Measurements from ENCODE around the gene AFF1.
"Not testable (repeated sequence)": the region's sequence is repeated elsewhere in the genome, so short reads cannot be mapped to it uniquely, and the experiment has no call there.

Gene AFF1

DNA sequence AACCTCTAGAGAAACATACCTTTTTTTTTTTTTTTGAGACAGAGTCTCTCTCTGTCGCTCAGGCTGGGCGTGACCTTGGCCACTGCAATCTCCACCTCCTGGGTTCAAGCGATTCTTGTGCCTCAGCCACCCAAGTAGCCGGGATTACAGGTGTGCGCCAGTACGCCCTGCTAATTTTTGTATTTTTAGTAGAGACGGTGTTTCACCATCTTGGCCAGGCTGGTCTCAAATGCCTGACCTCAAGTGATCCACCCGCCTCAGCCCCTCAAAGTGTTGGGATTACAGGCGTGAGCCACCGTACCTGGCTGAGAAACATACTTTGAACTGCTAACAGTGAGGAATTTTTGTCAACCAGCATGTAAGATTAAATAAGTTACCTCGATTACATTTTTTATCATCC, 150.9 kb downstream of the AFF1 start:
- DNase-seq (ENCODE audit: low read depth in 2 of 2): not testable (repeated sequence)

DNA sequence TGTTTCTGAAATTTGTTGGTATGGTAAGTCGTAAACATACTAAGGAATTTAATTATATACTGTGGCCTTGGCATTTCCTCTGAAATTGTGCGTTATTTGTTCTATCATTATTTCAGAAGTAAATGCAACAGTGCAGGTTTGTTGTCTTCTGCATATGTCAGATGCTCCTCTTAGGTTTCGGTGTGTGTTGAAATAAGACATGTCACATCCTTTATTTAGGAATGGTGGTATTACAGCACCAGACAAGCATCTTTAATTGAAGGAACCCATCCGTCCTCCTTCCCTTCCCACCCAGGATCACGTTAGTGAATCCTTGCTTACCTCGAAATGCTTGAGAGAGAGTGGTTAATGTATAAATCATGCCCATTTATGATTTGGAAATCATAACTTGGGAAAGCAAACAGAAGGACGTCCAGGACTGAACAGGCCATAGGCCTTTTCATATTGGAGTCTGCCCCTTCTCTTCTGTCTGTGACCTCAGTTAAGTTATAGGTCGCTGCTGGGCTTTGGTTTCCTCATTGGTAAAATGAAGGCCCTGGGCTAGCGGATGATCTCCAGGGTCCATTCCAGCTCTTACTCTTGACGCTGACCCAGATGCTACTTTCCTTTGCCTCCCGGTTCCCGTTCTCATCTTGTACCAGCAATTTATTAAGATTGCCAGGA, 151.5 kb downstream of the AFF1 start:
- no peak for DNase-seq (ENCODE audit: low read depth in 2 of 2)

DNA sequence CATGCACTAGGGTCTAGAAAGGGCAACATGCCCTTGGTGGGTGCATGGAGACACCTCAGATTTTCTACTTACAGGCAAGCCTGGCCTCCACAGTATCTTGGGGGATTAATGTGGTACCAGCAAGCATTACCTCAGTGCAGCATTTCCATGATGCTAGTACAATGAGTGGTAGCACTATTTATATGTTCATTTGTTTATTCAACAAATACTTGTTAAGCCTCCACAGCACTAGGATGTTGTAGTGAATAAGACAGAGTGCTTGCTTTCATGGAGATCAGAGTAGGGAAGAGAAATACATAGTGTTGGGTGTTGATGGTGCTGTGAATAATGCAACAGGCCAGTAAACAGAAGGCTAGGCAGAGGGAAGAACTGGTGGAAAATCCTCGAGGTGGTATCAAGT, 152.2 kb downstream of the AFF1 start:
- no peak for DNase-seq (ENCODE audit: low read depth in 2 of 2)

DNA sequence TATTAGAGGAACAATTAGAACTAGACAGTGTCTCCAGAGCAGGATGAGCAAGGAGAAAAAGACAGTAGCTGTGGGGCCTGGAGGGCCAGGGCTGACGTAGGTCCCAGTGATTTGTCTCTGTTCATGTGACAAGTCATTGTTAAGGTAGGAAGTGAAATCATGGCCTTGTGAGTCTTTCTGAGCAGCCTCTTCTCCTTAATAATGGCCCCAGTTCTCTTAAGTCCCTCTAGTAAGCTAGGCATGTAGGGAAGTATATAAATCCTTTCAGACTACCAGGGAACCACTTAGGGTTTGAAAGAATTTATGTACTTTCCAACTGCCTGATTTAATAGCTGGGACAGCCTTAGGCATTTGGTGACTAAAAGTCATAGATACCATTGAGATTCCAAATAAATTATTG, 152.6 kb downstream of the AFF1 start:
- DNase-seq (ENCODE audit: low read depth in 2 of 2): no peak

DNA sequence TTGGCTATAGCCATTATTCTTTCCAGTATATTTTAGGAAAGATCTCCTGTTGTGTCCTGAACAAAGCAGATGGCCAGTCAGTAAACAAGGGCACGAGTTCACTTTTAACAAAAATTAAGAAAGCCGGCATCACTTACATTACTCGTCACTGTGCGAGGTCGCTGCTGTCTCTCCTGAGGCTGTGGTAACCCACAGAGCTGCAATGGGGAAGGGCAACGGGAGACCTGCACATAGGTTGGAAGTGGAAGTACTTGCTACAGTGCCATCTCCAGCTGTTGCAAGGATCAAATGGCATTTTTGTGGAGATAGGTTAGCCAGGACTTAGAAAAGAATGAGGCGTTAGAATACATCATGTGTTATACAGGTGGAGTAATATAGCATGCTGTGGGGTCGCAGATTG, 153.4 kb downstream of the AFF1 start:
- no peak for DNase-seq (ENCODE audit: low read depth in 2 of 2)

DNA sequence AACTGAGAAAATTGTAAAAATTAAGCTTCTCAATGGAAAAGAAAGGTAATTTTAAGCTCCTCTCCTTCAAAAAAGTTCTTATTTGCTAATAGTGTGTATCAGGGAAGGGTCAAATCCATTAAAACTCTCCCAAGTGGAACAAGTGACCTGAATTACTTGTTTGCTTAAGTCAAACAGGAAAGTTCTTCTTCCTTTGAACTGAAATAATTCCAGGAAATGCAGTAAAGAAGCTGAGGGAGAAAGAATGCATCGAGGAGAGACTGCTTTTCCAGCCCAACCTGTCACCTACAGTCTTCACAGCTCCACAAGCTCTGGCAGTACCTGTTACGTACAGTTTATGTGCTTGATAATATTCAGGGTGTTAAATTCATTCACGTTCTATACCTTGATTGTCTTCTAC, 154.6 kb downstream of the AFF1 start:
- DNase-seq (ENCODE audit: low read depth in 2 of 2): no peak

DNA sequence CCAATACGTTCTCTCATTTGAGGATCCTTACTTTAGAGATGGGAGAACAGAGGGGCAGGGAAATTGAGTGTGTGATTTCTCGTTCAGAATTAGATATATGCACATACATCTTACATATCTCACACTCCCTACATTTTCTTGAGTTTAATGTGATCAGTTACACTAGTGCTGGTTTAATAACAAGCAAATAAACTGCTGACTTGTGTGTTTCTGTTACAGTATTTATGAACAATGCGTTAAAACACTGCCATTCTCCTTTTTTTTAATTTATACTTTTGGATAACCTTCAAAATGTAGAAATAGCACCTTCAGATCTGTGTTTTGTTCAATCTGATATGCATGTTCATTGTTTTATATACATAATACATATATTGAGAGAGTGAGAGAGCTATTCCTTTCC, 155.5 kb downstream of the AFF1 start:
- DNase-seq (ENCODE audit: low read depth in 2 of 2): no peak

DNA sequence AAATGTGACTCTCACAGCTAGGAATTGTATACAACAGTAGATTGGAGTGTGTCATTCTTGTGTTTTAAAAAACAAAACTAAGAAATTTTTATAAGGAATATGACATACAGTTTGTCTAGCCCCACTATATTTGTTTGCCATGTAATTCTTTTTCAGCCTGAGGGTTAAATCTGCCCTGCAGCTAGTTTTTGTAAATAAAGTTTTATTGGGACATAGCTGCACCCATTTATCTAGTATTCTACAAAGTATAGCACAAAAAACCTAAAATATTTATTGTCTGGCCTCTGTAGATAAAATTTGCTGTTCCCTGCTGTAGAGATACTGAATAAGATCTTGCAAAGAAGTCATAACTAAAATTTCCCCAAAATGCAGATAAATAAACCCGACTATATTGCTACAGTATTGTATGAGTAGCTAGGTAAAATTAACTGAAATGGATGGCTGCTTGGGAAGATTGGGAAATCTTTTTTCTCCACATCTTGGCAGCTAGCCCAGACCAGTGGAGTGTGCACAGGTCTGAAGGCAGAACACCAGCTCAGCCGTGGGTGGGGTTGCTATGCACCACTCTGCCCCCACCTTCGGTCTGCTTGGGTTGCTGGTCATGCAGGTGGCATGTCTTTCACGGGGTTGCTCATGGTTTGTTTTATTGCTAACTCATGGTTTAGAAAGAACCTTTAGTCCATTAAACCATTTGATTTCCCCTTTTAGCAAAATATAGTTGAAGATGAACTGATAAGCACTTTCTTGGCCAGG, 157.8 kb downstream of the AFF1 start:
- DNase-seq (ENCODE audit: low read depth in 2 of 2): peak; percentile 35 to 43

DNA sequence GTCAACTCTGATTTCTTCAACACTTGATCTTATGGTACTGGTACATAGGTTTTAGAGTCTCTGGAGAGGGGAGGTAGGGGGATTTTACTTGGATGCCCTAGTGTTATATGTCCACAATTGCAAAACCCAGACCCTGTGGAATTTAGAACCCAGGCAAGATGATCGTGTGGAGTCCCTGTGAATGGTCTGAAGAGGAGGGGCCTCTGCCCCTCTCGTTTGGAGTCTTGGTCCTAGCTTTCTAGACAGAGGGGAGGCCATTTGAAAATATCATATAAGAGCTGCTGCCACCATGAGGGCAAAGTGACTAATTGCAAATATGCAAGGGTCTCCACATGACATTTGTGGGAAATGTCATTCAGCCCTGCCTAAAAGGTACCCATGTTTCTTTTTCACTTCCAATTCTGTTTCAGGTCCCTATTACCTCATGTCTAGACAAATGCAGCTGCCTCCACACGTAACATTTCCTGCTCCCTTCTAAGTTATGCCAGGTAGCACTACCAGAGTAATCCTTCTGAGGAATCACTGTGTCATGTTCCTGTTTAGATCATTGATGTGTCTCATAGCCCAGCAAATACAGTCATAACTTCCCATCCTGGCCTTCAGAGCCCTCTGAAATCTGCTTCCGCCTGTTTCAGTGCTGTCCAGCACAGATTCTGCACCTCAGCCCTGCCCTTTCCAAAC, 158.8 kb downstream of the AFF1 start:
- peak in 1 of 2 experiments; percentile 6 for DNase-seq (ENCODE audit: low read depth in 2 of 2)

DNA sequence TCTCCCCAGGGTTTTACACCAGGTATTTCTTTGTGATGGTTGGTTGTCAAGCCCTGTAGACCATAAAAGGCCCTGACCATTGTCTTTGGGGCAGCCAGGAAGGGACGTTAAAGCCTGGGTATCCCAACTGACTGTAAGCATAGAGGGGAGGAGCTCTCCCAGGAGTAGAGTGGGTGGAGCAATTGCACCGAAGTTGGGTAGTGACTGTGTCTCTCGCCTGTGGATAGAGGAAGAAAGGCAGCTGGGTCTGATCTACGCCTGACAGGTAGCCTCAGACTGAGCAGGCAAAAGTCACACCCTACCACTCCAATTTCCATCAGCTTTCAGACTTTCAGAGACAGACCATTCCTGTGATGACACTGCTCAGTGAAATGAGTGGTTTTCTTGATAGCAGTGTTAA, 162.3 kb downstream of the AFF1 start:
- DNase-seq (ENCODE audit: low read depth in 2 of 2): no peak

DNA sequence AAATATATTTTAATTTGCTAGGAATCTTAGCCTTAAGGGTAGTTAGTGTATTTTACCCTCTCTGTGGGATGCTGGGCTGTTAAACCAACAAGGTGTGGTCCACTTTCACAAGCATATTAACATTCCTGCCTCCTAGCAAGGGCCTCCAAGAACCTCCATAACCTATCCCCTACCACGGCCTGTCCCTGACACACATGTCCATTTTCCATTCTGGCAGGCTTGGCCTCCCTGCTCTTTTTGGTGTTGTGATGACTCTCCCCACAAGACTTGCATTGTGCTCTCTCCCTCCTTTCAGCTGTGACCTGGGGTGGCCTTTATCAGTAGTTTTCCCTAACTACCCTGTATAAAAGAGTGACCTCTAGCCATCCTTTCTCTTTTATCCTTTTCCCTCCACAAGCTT, 165.4 kb downstream of the AFF1 start:
- no peak for DNase-seq (ENCODE audit: low read depth in 2 of 2)

DNA sequence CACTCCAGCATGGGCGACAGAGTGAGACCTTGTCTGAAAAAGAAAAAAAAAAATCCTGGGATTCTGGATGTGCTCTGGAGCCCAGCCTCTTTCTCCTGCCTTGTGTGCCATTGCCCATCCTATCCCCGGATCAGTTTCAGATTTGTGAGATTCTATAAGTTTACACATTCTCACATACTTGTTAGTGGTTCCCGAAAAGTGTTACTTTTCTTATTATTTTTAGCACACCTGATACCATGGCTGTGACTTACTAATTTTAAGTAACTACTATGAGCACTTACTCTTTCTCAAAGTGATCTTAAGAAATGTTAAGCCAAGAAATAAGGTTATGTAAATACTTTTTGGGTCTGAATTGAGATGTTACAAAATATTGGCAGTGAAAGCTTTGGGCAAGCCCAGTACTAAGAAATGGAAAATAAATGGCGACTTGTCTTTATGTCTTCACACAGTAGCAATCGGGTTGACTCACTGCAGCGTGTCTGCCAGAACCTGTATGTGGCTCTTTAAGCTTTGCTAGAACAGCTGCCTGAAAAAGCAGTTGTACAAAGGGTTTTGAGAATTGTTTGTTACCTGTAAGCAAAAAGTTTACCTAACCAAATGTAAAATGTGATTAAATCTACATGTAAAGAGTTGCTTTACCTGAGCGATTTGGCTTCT, 166.9 kb downstream of the AFF1 start:
- no peak for DNase-seq (ENCODE audit: low read depth in 2 of 2)

DNA sequence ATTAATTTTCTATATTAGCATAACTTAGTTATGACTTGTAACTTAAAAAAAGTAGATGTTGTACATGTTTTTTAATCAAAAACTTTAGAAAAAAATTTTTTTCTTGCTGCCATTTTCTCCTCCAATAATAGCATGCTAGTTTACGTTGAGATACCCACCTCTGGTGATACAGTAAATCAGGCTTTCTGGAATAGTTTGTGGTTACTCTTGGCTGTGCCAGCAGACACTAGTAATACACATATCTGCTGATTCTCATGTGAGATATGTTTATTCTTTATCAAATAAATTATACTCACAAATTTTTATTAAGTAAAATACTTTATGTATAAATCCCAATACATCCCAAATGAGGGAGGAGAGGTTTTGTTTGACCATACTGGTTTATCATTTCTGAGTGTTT, 168.3 kb downstream of the AFF1 start:
- no peak for DNase-seq (ENCODE audit: low read depth in 2 of 2)

DNA sequence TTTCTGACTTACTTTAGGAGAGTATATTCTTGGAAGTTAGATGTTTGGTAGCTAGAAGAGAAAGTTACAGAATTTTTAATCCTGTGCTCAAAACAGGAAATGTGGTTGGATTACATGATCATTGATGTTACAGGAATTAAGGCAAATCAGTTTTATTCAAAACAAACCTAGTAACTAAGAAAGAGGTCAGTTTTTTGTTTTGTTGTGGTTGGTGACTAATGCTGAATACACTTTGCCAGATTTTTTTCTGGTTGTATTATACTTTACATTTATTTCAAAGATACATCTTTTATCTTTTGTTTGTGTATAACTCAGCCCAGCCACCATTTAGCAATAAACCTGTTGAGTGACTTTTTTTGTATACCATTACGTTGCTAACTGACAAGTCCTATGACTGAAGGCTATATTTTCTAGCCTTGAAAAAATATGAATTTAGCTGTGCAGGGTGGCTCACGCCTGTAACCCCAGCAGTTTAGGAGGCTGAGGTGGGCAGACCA, 168.9 kb downstream of the AFF1 start:
- peak; percentile 29 to 40 for DNase-seq (ENCODE audit: low read depth in 2 of 2)

DNA sequence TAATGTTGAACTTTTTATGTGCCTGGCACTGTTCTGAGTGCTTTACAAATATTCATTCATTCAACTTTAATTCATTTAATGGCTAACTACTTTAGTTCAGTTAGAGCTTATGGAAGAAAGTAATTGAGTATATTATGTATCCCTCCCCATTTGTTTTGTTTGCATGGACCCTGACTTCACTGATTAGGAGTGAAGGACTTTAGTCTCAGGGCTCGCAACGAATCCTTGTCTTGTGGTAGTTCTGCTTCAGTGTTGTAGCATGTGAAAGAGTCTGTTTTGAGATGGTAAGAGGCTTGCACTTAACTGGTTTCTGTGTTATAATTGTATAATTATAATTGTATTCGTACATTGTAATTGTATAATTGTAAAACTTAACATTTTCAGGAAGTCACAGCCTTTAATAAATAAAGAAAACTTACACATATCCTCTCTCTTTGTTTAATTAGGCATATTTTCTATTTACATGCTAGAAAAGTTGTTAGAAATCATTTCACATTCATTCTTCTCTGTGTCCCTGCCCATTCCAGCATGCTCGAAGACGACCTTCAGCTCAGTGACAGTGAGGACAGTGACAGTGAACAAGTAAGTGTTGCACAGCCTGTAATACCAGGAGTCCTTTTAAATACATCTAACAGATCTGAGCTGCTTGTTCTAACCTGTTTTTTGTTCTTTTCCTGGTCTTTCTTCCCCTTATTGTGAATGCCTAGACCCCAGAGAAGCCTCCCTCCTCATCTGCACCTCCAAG, 170.5 kb downstream of the AFF1 start:
- DNase-seq (ENCODE audit: low read depth in 2 of 2): no peak

DNA sequence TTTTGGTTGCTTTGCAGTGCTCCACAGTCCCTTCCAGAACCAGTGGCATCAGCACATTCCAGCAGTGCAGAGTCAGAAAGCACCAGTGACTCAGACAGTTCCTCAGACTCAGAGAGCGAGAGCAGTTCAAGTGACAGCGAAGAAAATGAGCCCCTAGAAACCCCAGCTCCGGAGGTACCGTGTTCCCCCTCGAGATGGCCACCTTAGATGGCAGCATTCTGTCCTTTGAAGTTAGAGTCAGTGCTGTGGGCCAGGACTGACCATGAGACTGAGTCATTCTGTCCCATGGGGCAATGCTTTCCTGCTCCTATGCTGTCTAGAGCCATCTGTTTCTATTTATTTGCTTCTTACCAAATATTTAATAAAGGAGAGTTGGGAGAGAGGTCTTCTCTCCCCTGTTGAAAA, 173.3 kb downstream of the AFF1 start:
- DNase-seq (ENCODE audit: low read depth in 2 of 2): peak; percentile 40 to 53

DNA sequence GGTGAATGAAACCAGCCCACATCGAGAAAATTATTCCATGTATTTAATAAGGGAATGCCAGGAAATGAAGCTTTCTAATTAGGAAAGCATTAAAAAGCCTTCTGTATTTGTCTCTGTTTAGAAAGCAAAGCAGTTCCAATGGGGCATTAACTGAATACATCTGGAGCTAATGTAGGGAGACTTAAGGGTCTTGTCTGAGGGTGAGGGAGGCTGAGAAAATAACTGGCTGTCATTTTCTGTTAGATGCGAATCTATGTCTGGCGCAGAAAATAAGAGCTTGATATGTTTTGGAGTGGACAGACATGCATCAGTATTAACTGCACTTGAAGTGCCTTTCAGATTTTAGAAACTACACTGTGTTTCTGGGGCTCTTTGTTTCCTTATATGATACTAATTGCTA, 174.3 kb downstream of the AFF1 start:
- DNase-seq (ENCODE audit: low read depth in 2 of 2): no peak

DNA sequence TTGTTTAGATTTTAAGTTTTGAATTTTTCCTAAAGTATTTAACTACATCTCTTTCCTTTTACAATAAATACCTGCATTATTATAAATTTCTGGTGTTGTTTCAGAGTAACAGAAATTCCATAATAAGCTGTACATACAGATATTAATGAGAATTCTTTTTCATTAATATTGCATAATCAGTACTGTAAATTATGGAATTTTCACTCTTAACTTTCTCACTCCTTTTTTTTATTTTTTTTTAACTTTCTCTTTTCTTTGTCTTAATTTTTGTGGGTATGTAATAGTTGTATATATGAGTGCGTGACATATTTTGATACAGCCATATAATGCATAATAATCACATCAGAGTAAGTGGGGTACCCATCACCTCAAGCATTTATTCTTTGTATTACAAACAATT, 175.1 kb downstream of the AFF1 start:
- no peak for DNase-seq (ENCODE audit: low read depth in 2 of 2)

DNA sequence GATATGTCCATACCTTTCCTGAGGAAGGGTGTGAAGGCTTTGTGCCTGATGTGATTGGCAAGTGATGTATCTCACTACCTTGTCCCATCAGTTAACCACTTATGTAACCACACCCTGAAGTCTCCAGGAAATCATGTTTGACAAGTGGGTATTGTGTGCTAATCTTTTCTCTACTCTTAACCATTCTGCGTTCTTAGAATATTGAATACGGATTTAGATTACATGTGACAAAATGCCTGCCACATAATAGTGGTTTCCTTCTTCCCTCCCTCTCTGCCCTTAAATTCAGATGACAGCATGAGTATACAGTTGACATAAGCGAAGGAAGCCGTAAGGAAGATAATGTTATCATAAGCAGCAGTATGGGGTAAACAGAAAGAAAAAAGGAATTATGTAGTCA, 177.3 kb downstream of the AFF1 start:
- no peak for DNase-seq (ENCODE audit: low read depth in 2 of 2)

DNA sequence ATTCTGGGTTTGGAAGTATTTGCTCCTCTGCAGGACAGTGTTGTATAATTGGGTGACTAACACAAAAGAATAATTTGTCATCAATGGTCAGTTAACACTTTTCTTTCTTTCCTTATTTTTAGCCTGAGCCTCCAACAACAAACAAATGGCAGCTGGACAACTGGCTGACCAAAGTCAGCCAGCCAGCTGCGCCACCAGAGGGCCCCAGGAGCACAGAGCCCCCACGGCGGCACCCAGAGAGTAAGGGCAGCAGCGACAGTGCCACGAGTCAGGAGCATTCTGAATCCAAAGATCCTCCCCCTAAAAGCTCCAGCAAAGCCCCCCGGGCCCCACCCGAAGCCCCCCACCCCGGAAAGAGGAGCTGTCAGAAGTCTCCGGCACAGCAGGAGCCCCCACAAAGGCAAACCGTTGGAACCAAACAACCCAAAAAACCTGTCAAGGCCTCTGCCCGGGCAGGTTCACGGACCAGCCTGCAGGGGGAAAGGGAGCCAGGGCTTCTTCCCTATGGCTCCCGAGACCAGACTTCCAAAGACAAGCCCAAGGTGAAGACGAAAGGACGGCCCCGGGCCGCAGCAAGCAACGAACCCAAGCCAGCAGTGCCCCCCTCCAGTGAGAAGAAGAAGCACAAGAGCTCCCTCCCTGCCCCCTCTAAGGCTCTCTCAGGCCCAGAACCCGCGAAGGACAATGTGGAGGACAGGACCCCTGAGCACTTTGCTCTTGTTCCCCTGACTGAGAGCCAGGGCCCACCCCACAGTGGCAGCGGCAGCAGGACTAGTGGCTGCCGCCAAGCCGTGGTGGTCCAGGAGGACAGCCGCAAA, 179.6 kb downstream of the AFF1 start:
- DNase-seq (ENCODE audit: low read depth in 2 of 2): no peak

DNA sequence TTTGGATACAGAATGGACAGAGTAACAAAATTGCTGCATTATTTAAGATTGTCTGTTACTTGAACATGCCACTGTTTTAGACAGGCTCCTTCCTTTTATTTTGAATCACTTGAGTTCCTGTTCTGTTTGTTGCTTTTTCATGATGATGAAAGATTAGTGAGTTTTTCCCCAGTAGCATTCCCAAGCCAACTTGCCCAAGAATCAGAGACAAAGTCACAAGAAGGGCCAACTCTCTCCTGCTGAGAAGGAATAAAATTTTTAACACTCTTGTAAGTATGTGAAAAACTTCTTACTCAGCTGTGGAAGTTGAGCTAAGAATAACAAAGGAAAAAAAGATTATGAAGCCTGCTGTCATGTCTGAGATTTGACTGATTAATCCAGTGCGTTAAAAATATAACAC, 181.4 kb downstream of the AFF1 start:
- no peak for DNase-seq (ENCODE audit: low read depth in 2 of 2)

Data from fibroblast of skin of left biceps (primary cell).